Measurements from ENCODE around the gene CLVS2. TPM values are rescaled to one million over a fixed set of nuclear protein-coding genes. Genes with fewer than 3 reads are reported as not detected.

CLVS2 gene
- total RNA-seq, 1 donor from 2014 or later: 0.34 TPM

- H3K4me1 Mint-ChIP-seq (ENCODE audit: low read depth): peaks cover 8% of the 10 kb centered on the region
- H3K27ac Mint-ChIP-seq: no peak overlapping the region
- no peak overlapping the region for H3K4me3 Mint-ChIP-seq (ENCODE audit: low read depth)
- no peak for TF ChIP-seq CTCF (IDR thresholded peaks at IDR 0.05; ENCODE audit: unreplicated experiment)
- peaks cover 54% of the 10 kb centered on the region for H3K27me3 Mint-ChIP-seq
- DNase-seq (ENCODE audit: low spot score, unreplicated experiment): no peak
- H3K9me3 Mint-ChIP-seq (ENCODE audit: low read depth): no peaks in the 10 kb centered on the region
- H3K36me3 Mint-ChIP-seq (ENCODE audit: insufficient read depth): no peaks in the 10 kb centered on the region
Measured at GRCh38 chr6:122997541-122998150, 1.6 kb downstream of the CLVS2 start.

DNA sequence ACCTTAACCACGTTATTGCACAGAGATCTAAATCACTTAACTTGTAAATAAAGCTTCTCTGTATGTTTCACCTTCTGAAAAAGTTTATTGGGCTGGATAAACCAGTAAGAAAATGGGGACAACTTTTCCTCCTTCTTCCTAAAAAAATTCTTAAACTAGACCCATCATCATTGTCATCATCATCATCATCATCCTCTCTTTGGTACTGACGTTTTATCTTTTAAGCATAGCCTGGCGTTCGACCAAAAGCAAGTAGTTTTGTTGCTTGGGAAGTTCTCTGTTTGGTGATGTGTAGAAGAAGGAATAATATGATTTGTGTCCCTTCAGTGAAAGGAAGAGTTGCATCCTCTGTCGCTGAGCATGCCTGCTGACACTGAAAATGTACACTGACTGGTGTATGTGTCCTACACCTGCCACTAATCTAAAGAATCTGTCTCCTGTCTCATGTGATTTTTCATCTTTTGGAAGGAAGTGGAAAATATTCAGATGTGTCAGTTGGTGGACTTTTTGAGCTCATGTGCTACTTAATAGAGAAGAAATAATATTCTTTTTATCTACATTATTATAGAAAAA lies 2.5 kb downstream of the CLVS2 start:
- H3K27me3 Mint-ChIP-seq: peaks cover 51% of the 10 kb centered on the region

DNA sequence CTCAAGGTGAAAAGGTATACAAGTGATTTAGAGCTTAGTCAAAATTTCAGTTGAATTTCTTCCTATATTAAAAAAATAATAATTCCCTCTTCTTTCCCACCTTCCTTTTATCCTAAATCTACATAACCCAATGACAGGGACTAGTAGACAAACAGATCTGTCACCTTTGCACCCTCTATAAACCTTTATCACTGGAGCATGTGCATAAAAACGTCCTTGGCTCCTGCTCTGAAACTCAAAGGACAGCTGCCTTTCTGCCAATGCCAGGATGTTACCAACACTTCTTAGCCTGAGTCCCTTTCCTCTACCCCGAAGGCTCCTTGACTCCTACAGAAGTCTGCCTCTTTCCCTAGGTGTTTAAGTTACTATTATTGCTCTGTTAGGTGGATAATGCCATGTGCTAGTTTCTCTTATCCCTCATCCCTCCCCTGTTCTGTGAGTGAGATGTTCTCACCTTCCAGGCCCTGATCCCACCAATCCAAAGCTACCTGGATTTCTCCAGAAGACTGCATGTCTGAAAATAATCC lies 4.3 kb downstream of the CLVS2 start:
- H3K27ac Mint-ChIP-seq: no peak overlapping the region
- H3K4me3 Mint-ChIP-seq (ENCODE audit: low read depth): no peak overlapping the region

More for the DNA sequence above, 2.5 kb downstream of the CLVS2 start:
- no peaks in the 10 kb centered on the region for H3K36me3 Mint-ChIP-seq (ENCODE audit: insufficient read depth)
- no peak overlapping the region for H3K27ac Mint-ChIP-seq
- no peak overlapping the region for H3K4me3 Mint-ChIP-seq (ENCODE audit: low read depth)
- TF ChIP-seq CTCF (IDR thresholded peaks at IDR 0.05; ENCODE audit: unreplicated experiment): no peak
- no peaks in the 10 kb centered on the region for H3K9me3 Mint-ChIP-seq (ENCODE audit: low read depth)
- H3K4me1 Mint-ChIP-seq (ENCODE audit: low read depth): peaks cover 8% of the 10 kb centered on the region
- no peak for DNase-seq (ENCODE audit: low spot score, unreplicated experiment)

GRCh38 chr6:123001540-123001939 lies 5.5 kb downstream of the CLVS2 start:
- Mint-ChIP-seq H3K36me3 (ENCODE audit: insufficient read depth) (no peaks in the 10 kb centered on the region), H3K4me1 (ENCODE audit: low read depth) (peaks cover 4% of the 10 kb centered on the region), H3K4me3 (ENCODE audit: low read depth) (no peak overlapping the region), H3K9me3 (ENCODE audit: low read depth) (no peaks in the 10 kb centered on the region), H3K27ac (no peak overlapping the region), H3K27me3 (peaks cover 30% of the 10 kb centered on the region)
- no peak for TF ChIP-seq CTCF (IDR thresholded peaks at IDR 0.05; ENCODE audit: unreplicated experiment)
- no peak for DNase-seq (ENCODE audit: low spot score, unreplicated experiment)

More for the DNA sequence above, 4.3 kb downstream of the CLVS2 start:
- DNase-seq (ENCODE audit: low spot score, unreplicated experiment): no peak
- Mint-ChIP-seq H3K4me1 (ENCODE audit: low read depth) (peaks cover 8% of the 10 kb centered on the region), H3K27me3 (peaks cover 39% of the 10 kb centered on the region), H3K9me3 (ENCODE audit: low read depth) (no peaks in the 10 kb centered on the region), H3K36me3 (ENCODE audit: insufficient read depth) (no peaks in the 10 kb centered on the region)
- no peak for TF ChIP-seq CTCF (IDR thresholded peaks at IDR 0.05; ENCODE audit: unreplicated experiment)

- no peaks in the 10 kb centered on the region for H3K9me3 Mint-ChIP-seq (ENCODE audit: low read depth)
- no peaks in the 10 kb centered on the region for H3K27me3 Mint-ChIP-seq
- H3K36me3 Mint-ChIP-seq (ENCODE audit: insufficient read depth): no peaks in the 10 kb centered on the region
- no peak overlapping the region for H3K27ac Mint-ChIP-seq
- DNase-seq (ENCODE audit: low spot score, unreplicated experiment): no peak
- no peaks in the 10 kb centered on the region for H3K4me1 Mint-ChIP-seq (ENCODE audit: low read depth)
- TF ChIP-seq CTCF (IDR thresholded peaks at IDR 0.05; ENCODE audit: unreplicated experiment): no peak
- H3K4me3 Mint-ChIP-seq (ENCODE audit: low read depth): no peak overlapping the region
Measured at GRCh38 chr6:123007885-123008284, 11.8 kb downstream of the CLVS2 start.
